AG20443 (cell line): ENCODE results near the gene LCN2.
"Not testable (repeated sequence)": the region's sequence is repeated elsewhere in the genome, so short reads cannot be mapped to it uniquely, and the experiment has no call there.

ENCODE experiments used
- DNase-seq: peaks from one replicate; pipeline ENCODE4 v3.0.0; 2012; ENCODE audit warnings: low spot score, mixed read lengths

The LCN2 gene

GRCh38 chr9:128168731-128169308 is 19.6 kb downstream of the LCN2 start:
- DNase-seq = no peak

- no peak for DNase-seq
Observed at GRCh38 chr9:128169492-128169891, 20.2 kb downstream of the LCN2 start.

GRCh38 chr9:128169925-128170324 is 20.7 kb downstream of the LCN2 start:
- DNase-seq = no peak

- no peak for DNase-seq
Observed at GRCh38 chr9:128174062-128174461, 24.8 kb downstream of the LCN2 start.

- DNase-seq = no peak
Observed at GRCh38 chr9:128175102-128175563, 25.9 kb downstream of the LCN2 start.

- no peak for DNase-seq
Observed at GRCh38 chr9:128175726-128176125, 26.5 kb downstream of the LCN2 start.

GRCh38 chr9:128178806-128179431 is 29.7 kb downstream of the LCN2 start:
- no peak for DNase-seq

- no peak for DNase-seq
Observed at GRCh38 chr9:128180001-128180400, 30.7 kb downstream of the LCN2 start.

GRCh38 chr9:128180447-128180846 is 31.2 kb downstream of the LCN2 start:
- DNase-seq = no peak

GRCh38 chr9:128181480-128181879 is 32.2 kb downstream of the LCN2 start:
- DNase-seq = not testable (repeated sequence)

GRCh38 chr9:128182893-128183588 is 33.8 kb downstream of the LCN2 start:
- no peak for DNase-seq

GRCh38 chr9:128185979-128186965 is 37.0 kb downstream of the LCN2 start:
- no peak for DNase-seq

GRCh38 chr9:128187361-128187760 is 38.1 kb downstream of the LCN2 start:
- DNase-seq = no peak

- no peak for DNase-seq
Observed at GRCh38 chr9:128188209-128188608, 39.0 kb downstream of the LCN2 start.

GRCh38 chr9:128190013-128190412 is 40.8 kb downstream of the LCN2 start:
- no peak for DNase-seq

- no peak for DNase-seq
Observed at GRCh38 chr9:128190516-128191405, 41.5 kb downstream of the LCN2 start.

GRCh38 chr9:128191406-128192046 is 42.3 kb downstream of the LCN2 start, which contains the start of gene CIZ1:
TSS of gene CIZ1 (minus strand) at chr9:128191572. CDS start at chr9:128190857, 715 bp downstream.
- DNase-seq = peak; percentile 96

- DNase-seq = peak; percentile 85
Observed at GRCh38 chr9:128192601-128193371, 43.5 kb downstream of the LCN2 start.

- DNase-seq = no peak
Observed at GRCh38 chr9:128193469-128194096, 44.3 kb downstream of the LCN2 start.
